ENCODE data around the gene CLASP1. TPM values are rescaled to one million over a fixed set of nuclear protein-coding genes. Genes with fewer than 3 reads are reported as not detected.

CLASP1 gene
- total RNA-seq, 1 experiment from 2014 or later, result 27.0 TPM

DNA sequence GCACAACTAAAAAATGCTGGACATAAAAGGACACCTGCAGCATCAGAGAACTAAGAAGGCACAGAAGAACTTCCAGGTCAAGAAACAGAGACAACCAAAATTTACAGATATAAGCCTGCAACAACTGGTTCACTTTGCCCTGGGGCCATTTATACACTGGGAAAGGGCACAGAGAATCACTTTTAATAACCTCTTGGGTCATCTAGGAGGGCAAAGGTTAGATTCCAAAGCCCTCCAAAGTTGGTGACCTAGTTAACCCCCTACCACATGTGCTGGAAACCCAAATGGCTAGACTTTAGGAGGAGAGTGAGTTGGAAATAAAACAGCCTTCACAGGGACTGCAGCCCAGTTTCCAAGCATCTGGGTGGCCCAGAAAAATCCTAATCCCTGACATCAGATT lies 115.3 kb downstream of the CLASP1 start:
- in situ Hi-C loops (cut with HindIII; ENCODE audit: low pct_unique_long_range_greater_than_20kb, low sequenced_read_pairs), result no loop called here
- no peak for DNase-seq (ENCODE audit: low read depth, low spot score)

DNA sequence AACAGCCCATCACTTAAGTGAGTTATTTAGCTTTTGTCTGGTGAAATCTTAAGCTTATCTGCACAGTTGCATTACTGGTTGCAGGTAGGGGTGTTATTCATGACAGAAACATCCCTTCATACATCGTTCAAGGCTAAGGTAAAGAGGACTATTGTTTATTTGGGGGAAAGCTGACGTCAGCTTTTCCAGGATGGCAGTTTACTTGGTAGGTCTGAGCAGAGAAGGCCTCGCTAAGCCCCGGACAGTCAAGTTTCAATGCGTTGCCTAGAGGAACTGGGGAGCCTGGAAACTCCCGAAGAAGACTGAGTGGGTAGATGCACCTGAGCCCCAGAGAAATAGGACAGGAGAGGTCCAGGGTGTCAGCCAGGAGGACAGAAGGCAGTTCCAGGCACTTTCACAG lies 116.4 kb downstream of the CLASP1 start:
- DNase-seq (ENCODE audit: low read depth, low spot score), result peak; percentile 23
- in situ Hi-C loops (cut with HindIII; ENCODE audit: low pct_unique_long_range_greater_than_20kb, low sequenced_read_pairs), result no loop called here

DNA sequence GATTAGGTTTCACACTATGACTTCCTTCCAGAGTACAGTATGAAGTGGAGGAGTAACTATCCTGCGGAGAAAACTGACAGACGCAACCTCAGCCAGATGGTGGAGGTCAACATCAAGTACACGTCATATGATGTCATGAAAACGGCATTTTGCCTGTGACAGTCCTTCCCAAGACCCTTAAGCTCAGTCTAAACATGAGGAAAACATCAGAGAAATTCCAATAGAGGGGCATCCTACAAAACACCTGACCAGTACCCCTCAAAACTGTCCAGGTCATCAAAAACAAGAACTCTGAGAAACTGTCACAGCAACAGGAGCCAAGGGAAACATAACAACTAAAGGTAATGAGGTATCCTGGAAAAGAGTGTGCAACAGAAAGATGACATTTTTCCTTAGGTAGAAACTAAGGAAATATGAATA lies 116.9 kb downstream of the CLASP1 start:
- DNase-seq (ENCODE audit: low read depth, low spot score), result no peak
- in situ Hi-C loops (cut with HindIII; ENCODE audit: low pct_unique_long_range_greater_than_20kb, low sequenced_read_pairs), result no loop called here

DNA sequence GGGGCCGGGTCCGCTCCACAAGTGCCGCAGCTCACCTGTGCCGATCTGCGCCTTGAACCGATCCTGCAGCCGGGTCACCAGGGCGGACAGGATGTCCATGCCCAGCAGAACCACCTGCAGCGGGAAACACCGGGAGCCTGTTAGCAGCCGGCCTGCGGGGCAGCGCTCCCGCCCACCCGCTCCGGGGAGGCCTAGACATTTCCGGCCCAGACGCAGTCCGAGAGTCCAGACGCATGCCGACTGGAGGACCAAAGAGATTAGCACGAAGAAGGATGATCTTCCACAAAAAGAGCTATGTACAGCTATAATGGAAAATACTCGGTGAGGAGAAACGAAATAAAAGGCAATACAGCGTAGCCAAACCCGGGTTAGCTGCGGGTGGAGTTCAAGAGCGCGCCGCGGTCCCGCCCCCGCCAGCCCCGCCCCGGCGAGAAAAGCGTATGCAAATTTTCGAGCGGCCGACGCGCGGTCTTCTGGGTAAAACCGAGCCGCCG lies 119.0 kb downstream of the CLASP1 start:
- in situ Hi-C loops (cut with HindIII; ENCODE audit: low pct_unique_long_range_greater_than_20kb, low sequenced_read_pairs), result no loop called here
- DNase-seq (ENCODE audit: low read depth, low spot score), result peak; percentile 77

DNA sequence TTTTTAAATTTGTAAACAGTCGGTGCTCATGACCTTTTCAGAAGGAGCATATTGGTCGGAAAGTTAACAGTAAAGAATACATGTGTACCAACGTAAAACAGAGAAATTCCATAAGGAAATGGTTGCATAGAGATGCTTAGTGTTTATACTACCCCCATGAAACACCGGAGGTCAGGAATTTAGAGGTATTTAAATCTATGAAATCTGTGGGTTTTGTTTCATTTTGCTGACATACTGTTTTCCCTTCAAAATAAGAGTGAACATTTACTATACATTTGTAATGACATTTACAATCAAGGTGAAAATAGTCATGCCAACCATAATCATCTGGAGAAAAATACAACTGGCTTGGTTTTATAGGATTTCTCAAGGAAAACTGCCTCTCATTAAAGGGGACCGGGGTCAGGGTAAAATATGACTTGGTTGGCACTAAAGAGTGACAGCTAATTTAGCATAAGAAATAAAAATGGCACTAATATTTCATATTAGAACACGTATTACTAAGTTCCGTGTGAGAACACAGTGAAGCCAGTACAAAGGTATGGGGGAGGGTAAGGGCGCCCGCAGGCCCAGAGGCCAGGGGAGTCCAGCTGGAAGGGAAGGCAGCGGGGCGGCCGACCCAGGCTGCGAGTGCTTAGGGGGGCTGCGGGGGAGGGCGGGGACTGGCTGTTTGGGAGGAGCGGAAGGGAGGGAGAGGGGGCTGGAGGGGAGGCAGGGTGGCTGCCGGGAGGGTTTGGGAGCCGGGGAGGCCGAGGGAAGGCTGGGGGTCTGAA lies 119.6 kb downstream of the CLASP1 start:
- in situ Hi-C loops (cut with HindIII; ENCODE audit: low pct_unique_long_range_greater_than_20kb, low sequenced_read_pairs), result no loop called here
- peak; percentile 61 for DNase-seq (ENCODE audit: low read depth, low spot score)

DNA sequence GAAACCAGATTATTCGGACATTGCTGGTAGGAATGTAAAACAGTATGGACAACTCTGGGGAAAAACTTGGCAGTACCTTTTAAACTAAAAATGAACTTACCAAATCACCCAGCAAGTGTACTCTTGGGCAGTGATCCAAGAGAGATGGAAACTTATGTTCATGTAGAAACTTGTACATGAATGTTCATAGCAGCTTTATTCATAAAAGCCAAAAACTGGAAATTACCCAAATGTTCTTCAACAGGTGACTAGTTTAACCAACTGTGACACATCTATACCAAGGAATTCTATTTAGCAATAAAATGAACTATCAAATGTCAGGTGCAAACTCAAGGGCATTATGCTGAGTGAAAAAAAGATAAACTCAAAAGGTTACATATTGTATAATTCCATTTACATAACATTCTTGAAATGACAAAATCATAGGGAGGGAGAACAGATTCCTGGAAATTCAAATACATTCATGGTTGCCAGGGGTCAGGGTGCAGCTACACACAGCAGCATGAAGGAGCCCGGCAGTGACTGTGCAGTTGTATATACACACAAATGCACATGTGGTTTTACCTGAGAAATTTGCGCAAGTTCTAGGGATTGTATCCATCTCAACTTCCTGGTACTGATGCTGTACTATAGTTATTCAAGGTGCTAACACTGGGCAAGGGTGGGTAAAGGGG lies 122.1 kb downstream of the CLASP1 start:
- no peak for DNase-seq (ENCODE audit: low read depth, low spot score)
- in situ Hi-C loops (cut with HindIII; ENCODE audit: low pct_unique_long_range_greater_than_20kb, low sequenced_read_pairs), result no loop called here

DNA sequence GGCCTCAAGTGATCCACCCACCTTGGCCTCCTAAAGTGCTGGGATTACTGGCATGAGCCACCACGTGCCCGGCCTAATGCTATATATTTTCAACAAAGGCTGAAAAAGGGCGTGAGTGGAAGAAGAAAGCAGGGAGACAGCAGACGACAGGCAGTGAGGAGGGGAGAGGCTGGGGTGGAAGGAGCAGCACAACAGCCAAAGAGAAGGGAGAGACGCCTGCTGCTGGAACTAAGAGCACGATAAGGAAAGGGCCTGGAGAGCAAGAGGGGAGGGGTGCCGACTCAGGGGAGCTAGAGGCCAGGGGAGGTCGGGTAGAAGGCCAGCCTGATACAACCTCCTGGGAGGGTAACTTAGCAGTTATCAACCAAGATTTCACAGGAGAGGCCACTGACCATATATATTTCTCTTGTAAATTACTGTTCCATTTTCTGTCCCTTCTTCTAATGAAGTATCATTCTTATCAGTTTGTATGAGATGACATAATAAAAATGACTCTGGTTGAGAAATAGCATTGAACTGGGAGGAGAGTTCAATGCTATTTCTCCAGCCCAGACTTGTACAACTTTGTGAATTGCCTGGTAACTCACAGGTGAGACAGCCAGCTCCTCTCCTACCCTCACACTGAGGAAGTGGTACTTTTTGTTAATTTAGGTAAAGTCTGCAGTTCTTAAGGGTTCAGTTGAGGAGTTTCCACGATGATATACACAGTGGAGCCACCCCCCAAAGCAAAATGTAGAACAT lies 124.4 kb downstream of the CLASP1 start:
- in situ Hi-C loops (cut with HindIII; ENCODE audit: low pct_unique_long_range_greater_than_20kb, low sequenced_read_pairs), result no loop called here
- DNase-seq (ENCODE audit: low read depth, low spot score), result no peak

DNA sequence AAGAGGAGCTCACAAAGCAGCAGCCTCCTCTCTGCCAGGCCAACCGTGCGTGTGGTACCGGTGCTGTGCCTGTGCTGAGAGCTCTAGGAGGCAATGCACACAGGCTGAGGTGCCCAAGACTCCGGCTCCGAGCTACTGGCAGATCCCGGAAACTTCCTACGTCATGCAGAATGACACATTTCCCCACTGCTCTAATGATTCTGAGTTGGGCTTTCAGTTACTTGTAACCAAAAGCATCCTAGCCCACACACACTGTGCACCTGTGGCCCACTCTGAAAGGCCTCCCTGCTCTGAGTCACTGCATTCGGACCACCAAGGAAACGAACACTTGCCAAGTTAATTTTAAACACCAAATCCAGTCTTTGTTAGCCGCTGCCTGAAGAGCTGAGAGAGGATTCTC lies 127.9 kb downstream of the CLASP1 start:
- DNase-seq (ENCODE audit: low read depth, low spot score), result no peak
- in situ Hi-C loops (cut with HindIII; ENCODE audit: low pct_unique_long_range_greater_than_20kb, low sequenced_read_pairs), result no loop called here

DNA sequence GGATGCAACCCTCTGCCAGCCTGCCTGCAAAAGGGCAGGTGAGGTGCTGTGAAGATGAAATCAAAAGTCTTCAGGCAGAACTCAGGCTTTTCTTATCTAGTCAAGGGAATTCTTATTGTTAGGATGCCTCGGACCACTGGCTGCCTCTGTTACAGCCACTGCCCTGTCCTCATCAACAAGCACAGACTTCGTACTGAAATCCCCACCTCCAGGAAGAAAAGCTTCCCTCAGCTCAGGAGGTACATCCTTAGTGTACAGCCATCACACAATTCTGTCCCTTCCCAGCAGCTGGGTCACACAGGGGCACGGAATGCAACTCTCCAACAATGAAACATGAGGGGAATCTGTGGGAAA lies 128.6 kb downstream of the CLASP1 start:
- no peak for DNase-seq (ENCODE audit: low read depth, low spot score)
- in situ Hi-C loops (cut with HindIII; ENCODE audit: low pct_unique_long_range_greater_than_20kb, low sequenced_read_pairs), result no loop called here

DNA sequence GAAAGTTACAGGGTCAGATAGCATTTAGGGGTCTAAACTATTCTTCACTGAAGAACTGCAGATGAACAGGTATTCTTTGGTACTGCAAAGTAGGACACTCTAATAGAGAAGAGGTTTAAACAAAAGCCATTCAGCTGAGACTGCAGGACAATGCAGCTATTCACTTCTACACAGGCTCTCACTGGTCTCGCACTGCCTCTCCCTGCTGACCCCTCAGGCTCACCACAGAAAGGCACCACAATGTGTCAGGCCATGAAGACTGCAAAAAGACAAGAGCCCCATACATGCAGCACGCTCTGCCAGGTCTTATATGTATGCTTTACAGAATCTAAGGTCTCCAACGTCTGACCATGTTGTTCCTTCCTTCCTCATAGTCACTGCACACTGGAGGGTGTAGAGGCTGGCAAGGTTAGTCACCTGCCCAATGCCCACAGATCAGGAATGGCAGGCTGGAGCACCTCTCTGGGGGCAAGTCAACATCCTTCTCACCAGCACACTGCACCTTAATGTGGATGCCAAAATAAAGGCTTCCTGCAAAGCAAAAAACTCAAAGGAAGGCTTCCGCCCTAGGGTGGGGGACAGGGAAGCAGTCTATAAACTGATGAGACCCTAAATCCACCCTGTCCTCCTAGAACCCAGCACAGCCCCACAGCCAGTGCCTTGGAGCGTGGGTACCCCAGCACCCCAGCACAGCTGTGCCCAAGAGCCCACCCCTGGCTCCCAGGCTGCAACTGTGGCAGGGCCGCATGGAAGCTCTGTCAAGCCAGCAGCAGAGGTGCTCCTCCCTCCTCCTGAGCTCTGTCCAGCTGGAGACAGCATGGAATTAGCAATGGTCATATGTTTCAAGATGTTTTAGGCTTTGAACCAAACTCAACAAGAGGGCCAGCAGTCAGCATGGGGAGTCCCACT lies 129.3 kb downstream of the CLASP1 start:
- DNase-seq (ENCODE audit: low read depth, low spot score), result peak; percentile 97

DNA sequence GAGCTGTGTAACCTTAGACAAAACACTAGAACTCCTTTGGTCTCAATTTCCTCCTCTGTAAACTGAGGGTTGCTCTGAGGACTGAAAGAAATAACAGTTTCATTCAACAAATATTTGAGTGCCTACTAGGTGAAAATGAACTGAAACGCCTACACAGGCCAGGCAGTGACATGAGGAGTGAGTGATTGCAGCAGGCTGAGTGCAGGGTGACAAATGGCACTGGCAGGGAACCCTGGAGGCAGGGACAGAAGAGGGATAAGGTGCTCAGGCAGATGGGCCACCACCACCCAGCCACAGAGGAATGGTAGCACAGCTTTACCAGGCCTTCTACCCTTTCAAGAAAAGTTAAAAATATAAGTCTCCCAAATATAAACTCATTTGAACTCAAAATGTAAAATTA lies 130.1 kb downstream of the CLASP1 start:
- no peak for DNase-seq (ENCODE audit: low read depth, low spot score)
- in situ Hi-C loops (cut with HindIII; ENCODE audit: low pct_unique_long_range_greater_than_20kb, low sequenced_read_pairs), result no loop called here

More for the DNA sequence above, 129.3 kb downstream of the CLASP1 start:
- in situ Hi-C loops (cut with HindIII; ENCODE audit: low pct_unique_long_range_greater_than_20kb, low sequenced_read_pairs), result no loop called here

DNA sequence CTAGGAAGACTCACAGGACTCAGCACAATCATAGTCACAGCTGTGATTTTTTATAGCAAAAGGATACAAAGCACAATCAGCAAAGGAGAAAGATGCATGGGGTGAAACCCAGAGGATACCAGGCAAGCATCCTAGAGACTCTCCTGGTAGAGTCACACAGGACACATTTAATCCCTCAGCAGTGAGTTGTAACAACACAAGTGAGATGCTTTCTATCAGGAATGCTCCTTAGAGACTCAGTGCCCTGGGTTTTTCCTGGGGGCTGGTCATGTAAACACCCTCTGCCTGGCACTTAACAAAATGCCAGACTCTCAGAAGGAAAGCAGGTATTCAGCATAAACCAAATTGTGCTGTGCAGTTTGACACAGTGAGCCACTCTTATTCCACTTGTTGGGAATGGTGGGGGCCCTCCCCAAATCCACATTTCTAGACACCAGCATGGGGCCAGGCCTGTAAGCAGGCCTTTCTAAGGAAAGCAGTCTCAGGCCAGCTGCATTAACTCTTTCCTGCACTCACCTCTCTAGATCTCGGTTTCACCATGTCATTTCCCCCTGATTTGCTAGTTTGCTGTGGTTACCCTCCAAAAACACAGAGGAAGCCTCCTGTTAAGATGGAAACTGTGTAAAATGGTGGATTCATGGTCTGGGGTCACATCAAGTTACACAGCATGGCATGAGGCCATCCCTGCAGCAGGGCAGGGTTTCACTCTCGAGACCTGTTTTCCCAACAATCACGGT lies 135.5 kb downstream of the CLASP1 start:
- DNase-seq (ENCODE audit: low read depth, low spot score), result no peak
- in situ Hi-C loops (cut with HindIII; ENCODE audit: low pct_unique_long_range_greater_than_20kb, low sequenced_read_pairs), result no loop called here

DNA sequence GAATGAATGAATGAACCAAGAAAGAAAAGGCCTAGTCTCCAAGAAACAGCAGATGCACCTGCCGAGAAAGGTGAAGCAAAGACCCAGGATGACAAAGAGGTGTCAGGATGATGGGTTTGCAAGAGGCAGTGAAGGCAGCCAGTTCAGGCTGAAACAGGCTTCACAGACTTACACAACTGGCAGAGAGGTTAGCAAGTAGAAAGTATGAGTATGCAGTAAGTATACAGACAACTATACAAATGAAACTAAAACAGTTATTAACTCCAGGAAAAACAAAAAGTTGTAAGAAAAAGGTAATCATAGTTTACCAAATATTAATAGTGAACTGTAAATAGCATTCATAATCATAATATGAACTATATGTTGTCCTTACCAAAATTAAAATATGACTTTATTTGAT lies 138.4 kb downstream of the CLASP1 start:
- in situ Hi-C loops (cut with HindIII; ENCODE audit: low pct_unique_long_range_greater_than_20kb, low sequenced_read_pairs), result no loop called here
- no peak for DNase-seq (ENCODE audit: low read depth, low spot score)

DNA sequence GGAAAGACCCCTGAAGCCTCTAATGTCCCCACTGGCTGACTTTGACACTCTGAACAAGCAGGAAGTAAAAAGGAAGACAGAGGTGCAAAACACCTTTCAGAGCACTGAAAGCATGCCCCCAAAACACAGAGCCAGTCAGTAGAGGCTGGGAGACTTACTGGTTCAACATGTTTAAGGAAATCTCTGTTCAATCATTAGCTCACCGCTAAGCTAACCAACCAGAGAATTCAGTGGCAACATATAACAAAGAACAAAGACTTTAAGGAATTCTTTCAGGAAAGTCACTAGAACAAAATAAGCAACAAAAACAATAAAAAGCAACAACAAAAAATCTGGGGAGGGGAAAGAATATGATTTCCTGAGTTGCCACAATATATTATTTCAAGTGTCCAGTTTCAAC lies 142.6 kb downstream of the CLASP1 start:
- in situ Hi-C loops (cut with HindIII; ENCODE audit: low pct_unique_long_range_greater_than_20kb, low sequenced_read_pairs), result no loop called here
- DNase-seq (ENCODE audit: low read depth, low spot score), result no peak

DNA sequence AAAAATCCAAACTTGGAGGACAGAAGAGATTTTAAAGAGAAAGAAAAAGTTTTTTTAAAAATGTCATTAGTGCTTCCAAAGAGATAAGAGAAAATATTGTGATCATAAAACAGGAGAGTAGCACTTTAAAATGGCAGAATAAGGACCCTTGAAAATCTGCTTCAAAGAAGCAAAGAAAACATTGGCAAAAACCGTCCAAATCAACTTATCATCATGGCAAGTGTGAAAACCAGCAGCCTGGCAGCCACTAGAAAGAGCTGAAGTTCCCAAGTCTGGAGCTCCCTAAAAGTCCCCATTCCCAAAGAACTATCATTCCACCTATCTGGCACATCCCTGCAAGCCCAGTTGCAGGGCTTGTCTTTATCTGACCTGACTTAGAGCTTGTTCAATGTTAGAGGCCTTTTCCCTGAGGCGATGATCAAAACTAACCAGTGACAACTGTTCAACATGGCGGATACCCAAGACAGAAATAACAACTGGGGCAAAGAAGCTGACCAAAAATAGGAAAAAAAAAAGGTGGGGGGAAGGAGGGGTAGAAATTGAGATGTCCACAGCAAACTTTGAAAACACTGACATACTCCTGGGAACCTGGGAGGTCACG lies 143.2 kb downstream of the CLASP1 start:
- no peak for DNase-seq (ENCODE audit: low read depth, low spot score)
- in situ Hi-C loops (cut with HindIII; ENCODE audit: low pct_unique_long_range_greater_than_20kb, low sequenced_read_pairs), result no loop called here

DNA sequence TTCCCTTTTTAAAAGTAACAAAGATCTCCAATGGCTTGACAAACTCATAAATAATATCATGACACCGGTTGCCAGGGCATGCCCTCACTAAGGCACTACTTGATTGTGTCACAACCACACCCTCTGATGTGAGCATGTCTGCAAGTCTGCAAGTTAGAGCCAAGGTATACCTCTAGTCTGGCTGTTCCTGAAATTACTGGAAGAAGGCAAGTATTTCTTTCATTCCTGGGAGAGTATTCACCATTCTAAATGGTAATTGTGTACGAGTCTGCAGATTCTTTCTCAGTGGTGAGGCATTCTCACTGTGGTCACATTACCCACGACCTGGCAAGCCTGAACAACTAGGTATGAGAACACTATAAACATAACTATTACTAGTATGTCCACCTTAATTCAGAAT lies 144.3 kb downstream of the CLASP1 start:
- in situ Hi-C loops (cut with HindIII; ENCODE audit: low pct_unique_long_range_greater_than_20kb, low sequenced_read_pairs), result no loop called here

DNA sequence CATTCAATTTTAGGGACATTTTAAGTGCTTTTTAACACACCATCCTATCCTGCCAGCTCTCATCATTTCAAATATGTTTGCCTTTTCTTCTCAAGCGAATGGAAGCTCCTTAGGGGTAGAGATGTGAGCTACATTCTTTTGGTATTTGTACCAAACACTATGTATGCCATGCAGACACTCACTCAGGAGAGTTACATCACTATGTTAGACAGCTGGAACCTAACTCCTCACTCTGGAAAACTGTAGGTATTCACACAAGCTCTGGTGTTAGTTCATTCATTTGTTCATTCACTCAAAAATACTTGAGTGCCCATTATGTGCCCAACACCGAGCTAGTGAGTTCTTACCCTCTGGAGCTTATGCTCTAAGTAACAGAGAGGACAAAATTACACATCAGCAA lies 144.9 kb downstream of the CLASP1 start:
- in situ Hi-C loops (cut with HindIII; ENCODE audit: low pct_unique_long_range_greater_than_20kb, low sequenced_read_pairs), result no loop called here
- DNase-seq (ENCODE audit: low read depth, low spot score), result no peak

More for the DNA sequence above, 144.3 kb downstream of the CLASP1 start:
- no peak for DNase-seq (ENCODE audit: low read depth, low spot score)

All from SK-MEL-5 (cell line).